Fibroblast of skin of scalp (primary cell): ENCODE results near the gene HEPACAM. TPM values are rescaled to one million over a fixed set of nuclear protein-coding genes. Genes with fewer than 3 reads are reported as not detected.
A peak's percentile ranks its signal among the peaks of the same experiment; 100 is the strongest.
"Not testable (repeated sequence)": the region's sequence is repeated elsewhere in the genome, so short reads cannot be mapped to it uniquely, and the experiment has no call there.

Source experiments
- DNase-seq: peaks from one replicate; pipeline ENCODE4 v3.0.0-alpha.2; 2013
- polyA plus RNA-seq, 2 experiments: library from polyadenylated mRNA; unstranded; fragments of 120-200 nt; gene quantifications; one replicate each; pipeline ENCODE4 v1.2.1, GENCODE V29; 2013; ENCODE audit not compliant: insufficient read length in 2 of 2

Gene HEPACAM, protein sequence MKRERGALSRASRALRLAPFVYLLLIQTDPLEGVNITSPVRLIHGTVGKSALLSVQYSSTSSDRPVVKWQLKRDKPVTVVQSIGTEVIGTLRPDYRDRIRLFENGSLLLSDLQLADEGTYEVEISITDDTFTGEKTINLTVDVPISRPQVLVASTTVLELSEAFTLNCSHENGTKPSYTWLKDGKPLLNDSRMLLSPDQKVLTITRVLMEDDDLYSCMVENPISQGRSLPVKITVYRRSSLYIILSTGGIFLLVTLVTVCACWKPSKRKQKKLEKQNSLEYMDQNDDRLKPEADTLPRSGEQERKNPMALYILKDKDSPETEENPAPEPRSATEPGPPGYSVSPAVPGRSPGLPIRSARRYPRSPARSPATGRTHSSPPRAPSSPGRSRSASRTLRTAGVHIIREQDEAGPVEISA
- not detected for polyA plus RNA-seq (2013, experiment 1 of 2; ENCODE audit: insufficient read length)
- 0.33 TPM for polyA plus RNA-seq (2013, experiment 2 of 2; ENCODE audit: insufficient read length)

- no peak for DNase-seq
These were observed at the start of gene HEPACAM for GRCh38 chr11:124935548-124936514. Gene HEPACAM, minus strand, starts transcription at chr11:124936047. Its CDS starts 41 bp downstream, at chr11:124936006.

DNA sequence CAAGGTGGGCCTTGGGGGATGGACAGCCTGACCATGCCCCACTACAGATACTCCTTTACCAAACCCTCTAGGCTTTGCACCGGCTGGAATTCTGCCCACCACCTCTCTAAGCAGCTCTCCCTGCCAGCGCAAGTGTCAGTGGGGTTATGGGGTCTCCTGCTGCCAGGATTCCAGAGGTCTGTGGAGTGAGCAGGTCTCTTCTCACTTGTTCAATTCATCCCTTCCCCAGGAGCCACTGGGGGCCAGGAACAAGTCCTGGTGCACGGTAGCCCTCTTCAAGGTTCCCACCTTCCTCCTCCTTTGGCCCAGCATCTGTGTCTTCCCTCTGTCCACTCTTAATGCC, 48.6 kb upstream of the HEPACAM start:
- no peak for DNase-seq

GRCh38 chr11:124983674-124984511, 48.0 kb upstream of the HEPACAM start:
- no peak for DNase-seq

GRCh38 chr11:124982043-124982442, 46.2 kb upstream of the HEPACAM start:
- no peak for DNase-seq

- DNase-seq, result no peak
These were observed 42.5 kb upstream of the HEPACAM start for GRCh38 chr11:124978316-124978715.

- no peak for DNase-seq
These were observed 41.2 kb upstream of the HEPACAM start for GRCh38 chr11:124977006-124977405.

DNA sequence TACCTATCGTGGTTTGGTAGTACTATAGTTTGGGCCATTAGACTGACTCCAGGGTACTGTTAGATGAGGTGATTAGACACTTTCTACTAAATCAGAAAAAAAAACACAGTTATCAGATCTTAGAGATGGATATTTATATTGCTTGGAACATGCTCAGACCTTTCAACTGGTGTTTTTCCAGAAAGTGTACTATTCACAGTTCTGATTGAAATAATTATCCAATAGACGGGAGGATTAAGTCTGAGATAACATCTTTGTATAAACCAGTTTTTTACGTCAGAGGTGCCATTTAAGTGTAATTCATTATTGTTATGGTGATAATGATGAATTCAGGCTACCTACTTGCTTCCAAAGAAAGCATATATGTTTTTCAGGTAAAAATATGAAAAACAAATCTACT, 40.7 kb upstream of the HEPACAM start:
- no peak for DNase-seq

- no peak for DNase-seq
These were observed 36.0 kb upstream of the HEPACAM start for GRCh38 chr11:124971810-124972209.

DNA sequence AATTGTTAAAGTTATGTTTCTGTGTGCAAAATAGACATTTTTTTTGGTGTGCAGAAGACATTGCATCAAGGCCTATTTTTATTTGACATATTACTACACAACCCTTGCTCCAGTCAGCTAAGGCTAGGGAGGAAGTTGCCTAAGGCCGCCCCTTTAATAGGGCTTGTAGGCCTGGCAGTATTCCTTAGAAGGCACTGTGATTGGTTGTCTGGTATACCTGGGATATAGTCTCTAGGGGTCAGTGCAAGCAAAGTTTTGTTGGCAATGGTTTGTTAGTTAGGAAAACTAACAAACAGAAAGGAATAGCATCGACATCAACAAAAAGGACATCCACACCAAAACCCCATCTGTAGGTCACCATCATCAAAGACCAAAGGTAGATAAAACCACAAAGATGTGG, 35.1 kb upstream of the HEPACAM start:
- peak; percentile 7 for DNase-seq

GRCh38 chr11:124968197-124968596, 32.4 kb upstream of the HEPACAM start:
- not testable (repeated sequence) for DNase-seq

GRCh38 chr11:124961972-124962609, 26.2 kb upstream of the HEPACAM start:
- DNase-seq, result peak; percentile 80

DNA sequence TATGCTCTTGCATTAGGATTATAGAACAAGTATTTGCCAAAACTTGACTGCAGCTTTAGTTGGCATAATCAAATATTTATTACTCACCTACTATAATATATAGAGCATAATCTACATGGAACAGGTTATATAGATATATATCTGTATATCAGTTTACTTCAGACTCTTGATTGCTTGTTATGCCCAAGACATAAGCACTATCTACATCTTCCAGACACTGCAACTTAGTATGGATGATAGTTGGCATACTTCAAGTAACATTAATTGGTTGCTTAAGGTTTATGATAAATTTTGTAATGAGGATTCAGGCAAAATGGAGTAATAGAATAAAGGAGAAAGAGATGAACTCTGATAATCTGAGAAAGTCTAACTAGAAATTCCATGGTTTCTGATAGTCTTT, 19.2 kb upstream of the HEPACAM start:
- DNase-seq, result no peak

GRCh38 chr11:124954590-124954955, 18.7 kb upstream of the HEPACAM start:
- DNase-seq, result no peak

DNA sequence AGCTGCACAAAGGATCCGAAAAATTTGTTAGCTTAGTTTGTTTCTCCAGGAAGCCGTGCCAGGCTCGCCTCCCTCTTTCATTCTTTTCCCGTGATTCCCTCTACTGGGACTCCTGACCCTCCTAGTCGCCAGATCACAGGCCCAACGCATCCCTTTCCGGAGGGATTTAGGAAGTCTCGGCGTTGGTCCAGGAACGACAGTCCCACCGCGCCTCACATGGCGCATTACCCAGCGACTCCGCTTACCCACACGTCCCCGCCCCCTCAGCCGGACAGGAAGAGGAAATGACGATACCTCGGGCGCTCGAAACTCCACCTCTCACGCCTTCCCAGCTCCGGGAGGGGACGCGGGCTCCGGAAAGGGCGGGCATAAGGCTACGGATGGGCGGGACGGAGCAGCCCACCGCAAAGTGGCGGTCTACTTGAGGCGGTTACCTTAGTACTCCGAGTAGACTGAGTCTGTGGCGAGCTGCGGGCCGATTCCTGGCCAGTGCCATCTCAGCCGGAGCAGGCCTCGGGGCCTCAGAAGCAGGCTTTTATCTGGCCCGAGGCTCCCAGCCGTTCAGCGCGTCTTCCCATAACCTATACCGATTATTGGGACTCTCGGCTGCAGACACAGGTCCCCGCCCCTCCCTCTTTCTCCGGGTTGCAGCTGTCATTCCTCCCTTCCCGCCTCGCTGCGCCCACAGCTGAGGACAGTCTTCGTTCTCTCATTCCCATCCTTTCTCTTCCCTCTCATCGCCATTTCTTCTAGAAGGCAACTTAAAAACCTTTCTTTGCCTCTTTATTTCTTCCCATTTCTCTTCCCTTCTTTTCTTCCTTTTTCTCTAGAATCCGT, 18.1 kb upstream of the HEPACAM start, which contains the start of gene CCDC15:
CCDC15 (plus strand) TSS at position 450 of the 837 bp plus-strand sequence. CDS start 531 bp downstream, outside the sequence.
- DNase-seq, result peak; percentile 98

DNA sequence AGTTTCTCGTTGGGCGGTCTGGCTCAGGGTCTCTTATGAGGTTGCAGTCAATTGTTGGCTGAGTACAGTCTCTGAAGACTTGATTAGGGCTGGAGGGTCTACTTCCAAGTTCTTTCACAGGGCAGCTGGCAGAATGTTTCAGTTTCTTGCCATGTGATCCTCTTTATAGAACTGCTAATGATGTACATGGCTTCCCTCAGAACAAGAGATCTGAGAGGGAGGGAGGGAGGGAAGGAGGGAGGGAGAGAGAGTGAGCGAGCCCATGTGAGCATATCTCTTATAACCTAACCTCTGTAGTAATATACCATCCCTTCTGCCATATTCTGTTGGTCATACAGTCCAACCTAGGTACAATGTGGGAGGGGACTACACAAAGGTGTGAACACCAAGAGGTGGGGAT, 15.5 kb upstream of the HEPACAM start:
- DNase-seq, result no peak

DNA sequence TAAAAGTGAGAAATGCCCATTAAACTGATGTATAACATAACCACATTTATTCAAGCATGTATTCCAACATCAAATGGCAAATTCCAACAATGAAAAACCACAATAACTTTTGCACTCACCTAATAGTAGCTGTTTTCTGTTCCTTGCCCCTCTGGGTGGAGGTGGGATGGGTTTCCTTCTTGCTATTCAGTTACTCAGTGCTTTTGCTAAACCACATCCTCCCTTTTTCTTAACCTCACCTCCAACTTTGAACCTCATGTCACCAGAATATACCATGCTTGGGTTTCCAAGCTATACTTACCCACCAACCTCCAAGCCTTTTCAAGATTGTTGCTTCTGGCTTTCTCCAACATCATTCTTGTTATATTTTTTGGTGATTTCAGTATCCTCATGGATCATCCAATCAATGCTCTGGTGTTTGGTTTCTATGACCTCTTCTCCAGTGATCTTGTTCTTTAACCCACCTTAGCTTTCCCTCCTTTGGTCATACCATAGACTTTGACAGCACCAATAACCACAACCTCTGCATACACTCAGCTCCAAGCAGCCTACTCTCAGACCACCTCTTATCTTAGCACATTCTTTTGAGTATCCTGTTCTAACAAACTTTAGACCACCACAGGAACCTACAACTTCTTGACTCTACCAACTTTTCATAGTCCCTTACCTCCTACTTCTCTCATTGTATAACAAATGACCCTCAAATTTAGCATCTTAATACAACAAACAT, 14.9 kb upstream of the HEPACAM start:
- no peak for DNase-seq

- DNase-seq, result peak; percentile 14
These were observed 10.9 kb upstream of the HEPACAM start for GRCh38 chr11:124946735-124947141.

DNA sequence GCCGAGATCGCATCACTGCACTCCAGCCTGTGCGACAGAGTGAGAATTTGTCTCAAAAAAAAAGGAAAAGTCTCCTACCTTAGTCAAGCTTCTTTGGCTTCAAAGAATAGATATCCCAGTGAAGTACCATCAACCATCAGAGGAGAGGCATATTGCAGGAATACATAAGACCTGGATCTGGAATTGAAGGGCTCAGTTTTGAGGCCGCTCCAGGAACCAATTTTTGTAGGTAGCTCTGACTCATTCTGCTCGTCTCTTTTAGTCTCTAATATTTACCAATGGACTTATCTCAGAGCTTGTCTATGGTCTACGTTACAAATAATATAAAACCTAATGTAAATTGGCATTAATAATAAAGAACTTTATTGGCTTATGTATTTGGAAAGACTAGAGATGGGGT, 10.0 kb upstream of the HEPACAM start:
- no peak for DNase-seq

GRCh38 chr11:124944565-124944964, 8.7 kb upstream of the HEPACAM start:
- DNase-seq, result no peak

DNA sequence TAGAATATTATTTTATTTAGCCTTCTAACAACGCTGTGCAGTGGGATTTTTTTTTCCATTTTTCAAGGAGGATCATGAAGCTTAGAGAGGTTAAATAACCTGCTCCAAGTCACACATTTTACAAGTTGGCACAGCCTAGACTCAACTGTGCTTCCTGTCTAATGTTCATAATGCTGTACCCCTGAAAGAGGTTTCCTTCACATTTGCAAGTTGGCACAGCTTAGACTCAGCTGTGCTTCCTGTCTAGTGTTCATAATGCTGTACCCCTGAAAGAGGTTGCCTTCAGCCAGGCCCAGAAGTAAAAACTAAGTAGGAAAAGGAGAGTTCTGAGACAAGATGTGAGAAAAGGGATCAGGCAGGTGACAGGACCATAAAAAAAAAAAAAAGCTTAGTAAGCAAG, 7.9 kb upstream of the HEPACAM start:
- DNase-seq, result no peak
